NB4 (cell line): ENCODE data around the gene CD14.

Experiments
- POLR2A ChIP-seq: IDR thresholded peaks from 2 replicates; pipeline ENCODE4 v1.6.1; 2011; ENCODE audit warnings: mild to moderate bottlenecking; ENCODE audit not compliant: insufficient read length; ENCODE audit errors: extremely low read depth
- TF ChIP-seq, protein P1 (sequence below): IDR thresholded peaks from one replicate; pipeline ENCODE4 v1.5.1; 2012; ENCODE audit warnings: low read depth, low read length
- TF ChIP-seq, protein P2 (sequence below): IDR thresholded peaks from 2 replicates; pipeline ENCODE4 v1.6.1; 2011; ENCODE audit warnings: low read depth, low read length

GRCh38 chr5:140673187-140673976, 40.4 kb upstream of the CD14 start, which contains the start of gene DND1:
- TF ChIP-seq, protein P1, sequence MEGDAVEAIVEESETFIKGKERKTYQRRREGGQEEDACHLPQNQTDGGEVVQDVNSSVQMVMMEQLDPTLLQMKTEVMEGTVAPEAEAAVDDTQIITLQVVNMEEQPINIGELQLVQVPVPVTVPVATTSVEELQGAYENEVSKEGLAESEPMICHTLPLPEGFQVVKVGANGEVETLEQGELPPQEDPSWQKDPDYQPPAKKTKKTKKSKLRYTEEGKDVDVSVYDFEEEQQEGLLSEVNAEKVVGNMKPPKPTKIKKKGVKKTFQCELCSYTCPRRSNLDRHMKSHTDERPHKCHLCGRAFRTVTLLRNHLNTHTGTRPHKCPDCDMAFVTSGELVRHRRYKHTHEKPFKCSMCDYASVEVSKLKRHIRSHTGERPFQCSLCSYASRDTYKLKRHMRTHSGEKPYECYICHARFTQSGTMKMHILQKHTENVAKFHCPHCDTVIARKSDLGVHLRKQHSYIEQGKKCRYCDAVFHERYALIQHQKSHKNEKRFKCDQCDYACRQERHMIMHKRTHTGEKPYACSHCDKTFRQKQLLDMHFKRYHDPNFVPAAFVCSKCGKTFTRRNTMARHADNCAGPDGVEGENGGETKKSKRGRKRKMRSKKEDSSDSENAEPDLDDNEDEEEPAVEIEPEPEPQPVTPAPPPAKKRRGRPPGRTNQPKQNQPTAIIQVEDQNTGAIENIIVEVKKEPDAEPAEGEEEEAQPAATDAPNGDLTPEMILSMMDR: no peak
- TF ChIP-seq, protein P2, sequence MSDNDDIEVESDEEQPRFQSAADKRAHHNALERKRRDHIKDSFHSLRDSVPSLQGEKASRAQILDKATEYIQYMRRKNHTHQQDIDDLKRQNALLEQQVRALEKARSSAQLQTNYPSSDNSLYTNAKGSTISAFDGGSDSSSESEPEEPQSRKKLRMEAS: no peak
- TF ChIP-seq POLR2A: no peak
